Naive thymus-derived CD4-positive, alpha-beta T cell (primary cell): ENCODE results near the gene LMX1A. TPM values are rescaled to one million over a fixed set of nuclear protein-coding genes. Genes with fewer than 3 reads are reported as not detected.

Source experiments
- ATAC-seq: fragments of 150-1000 bp; cut with Tn5 transposase; 2 replicates; pipeline ENCODE4 v1.10.0; 2021; ENCODE audit warnings: mild to moderate bottlenecking, moderate library complexity
- CTCF ChIA-PET: fragments of 350-600 bp; sonication (Branson Sonifier 250); formaldehyde crosslinking; loops from one replicate; lab custom pipeline; 2021; ENCODE audit warnings: antibody characterized with exemption; lab: Charles Lee
- POLR2A ChIA-PET: fragments of 350-600 bp; sonication (Branson Sonifier 250); formaldehyde crosslinking; loops from one replicate; lab custom pipeline; 2021; ENCODE audit warnings: antibody characterized with exemption, inconsistent platforms; lab: Charles Lee
- DNase-seq, 9 donors: peaks; one replicate each; pipeline versions ENCODE4 v3.0.0 to v3.0.0-alpha.2; 2020 to 2022; ENCODE audit warnings: mixed read lengths in 1 of 9
- H3K27ac ChIP-seq: one replicate; pipeline ENCODE4 v1.7.0; 2013; ENCODE audit warnings: mild to moderate bottlenecking, low read depth, low read length, moderate library complexity
- H3K27me3 ChIP-seq, 2 donors: one replicate each; pipeline ENCODE4 v1.7.0; 2013; ENCODE audit warnings: low read length in 2 of 2, mild to moderate bottlenecking in 2 of 2, moderate library complexity in 2 of 2; ENCODE audit not compliant: control insufficient read depth in 2 of 2, insufficient read depth in 2 of 2
- H3K36me3 ChIP-seq, 3 experiments: 1 replicate in 2 of 3; 2 replicates in 1 of 3; pipeline ENCODE4 v1.7.0; 2013; ENCODE audit warnings: low read length in 3 of 3, mild to moderate bottlenecking in 3 of 3, moderate library complexity in 1 of 3; ENCODE audit not compliant: insufficient read depth in 3 of 3, control insufficient read depth in 2 of 3
- H3K4me1 ChIP-seq, 2 donors: one replicate each; pipeline ENCODE4 v1.7.0; 2013; ENCODE audit warnings: low read length in 2 of 2, mild to moderate bottlenecking in 2 of 2, moderate library complexity in 1 of 2; ENCODE audit not compliant: control insufficient read depth in 2 of 2, insufficient read depth in 2 of 2
- H3K4me3 ChIP-seq: 2 replicates; pipeline ENCODE4 v1.7.0; 2013; ENCODE audit warnings: mild to moderate bottlenecking, low read length
- H3K9me3 ChIP-seq, 3 experiments: 1 replicate in 2 of 3; 2 replicates in 1 of 3; pipeline ENCODE4 v1.7.0; 2013; ENCODE audit warnings: low read length in 3 of 3; ENCODE audit not compliant: control insufficient read depth in 2 of 3
- H3K27ac Mint-ChIP-seq, 9 donors: one replicate each; pipeline ENCODE4 v1.8.0; 2020 to 2022; ENCODE audit warnings: mixed read lengths in 9 of 9, mild to moderate bottlenecking in 8 of 9, moderate library complexity in 5 of 9, inconsistent platforms in 2 of 9
- H3K27me3 Mint-ChIP-seq, 5 donors: one replicate each; pipeline ENCODE4 v1.8.0; 2021 to 2022; ENCODE audit warnings: mixed read lengths in 5 of 5, mild to moderate bottlenecking in 1 of 5
- H3K36me3 Mint-ChIP-seq, 5 donors: one replicate each; pipeline ENCODE4 v1.8.0; 2020 to 2022; ENCODE audit warnings: mixed read lengths in 5 of 5, mild to moderate bottlenecking in 3 of 5, inconsistent platforms in 1 of 5
- H3K4me1 Mint-ChIP-seq, 7 donors: one replicate each; pipeline ENCODE4 v1.8.0; 2020 to 2022; ENCODE audit warnings: mixed read lengths in 7 of 7, mild to moderate bottlenecking in 3 of 7, inconsistent platforms in 1 of 7
- H3K4me3 Mint-ChIP-seq, 10 donors: one replicate each; pipeline ENCODE4 v1.8.0; 2020 to 2022; ENCODE audit warnings: mild to moderate bottlenecking in 10 of 10, mixed read lengths in 10 of 10, moderate library complexity in 6 of 10, inconsistent platforms in 2 of 10
- H3K9me3 Mint-ChIP-seq, 11 donors: one replicate each; pipeline ENCODE4 v1.8.0; 2020 to 2022; ENCODE audit warnings: mixed read lengths in 11 of 11, mild to moderate bottlenecking in 4 of 11, inconsistent platforms in 1 of 11, moderate library complexity in 1 of 11
- intact Hi-C, 2 donors: fragments of 100-400 bp; cut with micrococcal nuclease; formaldehyde crosslinking; loops; one replicate each; pipeline ENCODE4 v1.15.1; 2023
- polyA plus RNA-seq, 2 donors: library from polyadenylated mRNA; unstranded; fragments of 300-500 nt; fragmentation: Illumina TruSeq; gene quantifications; one replicate each; pipeline ENCODE4 v1.2.3, GENCODE V29; 2021
- total RNA-seq, 6 experiments: library from RNA in 5 of 6; stranded (reverse) in 5 of 6; gene quantifications; 1 replicate in 5 of 6; 2 replicates in 1 of 6; pipeline ENCODE4 v1.2.3 and lab custom pipeline; 2021 to 2026

LMX1A gene
- total and polyA plus RNA-seq, 7 experiments from 2014 or later = not detected

DNA sequence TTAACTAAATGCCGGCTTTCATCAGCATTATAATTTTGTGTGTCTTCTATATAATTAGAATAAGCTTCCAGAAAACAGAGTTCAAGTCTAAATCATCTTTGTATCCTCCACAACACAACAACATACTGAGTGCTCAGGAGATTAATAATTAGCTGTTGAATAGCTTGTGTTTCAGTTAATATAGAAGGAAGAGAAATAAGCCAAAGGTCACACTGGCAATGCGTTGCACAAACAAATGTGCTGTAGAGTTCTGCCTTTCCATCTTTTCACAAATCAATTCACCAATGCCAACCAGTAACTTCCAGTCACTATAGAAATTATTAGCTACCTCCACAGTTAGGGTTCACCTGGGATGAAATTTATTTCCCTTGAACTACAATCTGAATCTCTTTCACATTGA lies 132.0 kb downstream of the LMX1A start:
- ATAC-seq (no peak), DNase-seq (no peak)
- peaks cover 0 to 7% (median 0%) of the 10 kb centered on the region in 11 donors for H3K9me3 Mint-ChIP-seq
- Histone ChIP-seq H3K27me3 (no peaks in the 10 kb centered on the region), H3K27ac (no peak overlapping the region), H3K4me1 (no peaks in the 10 kb centered on the region), H3K36me3 (no peaks in the 10 kb centered on the region), H3K4me3 (no peak overlapping the region), H3K9me3 (no peaks in the 10 kb centered on the region)
- ChIA-PET POLR2A (no interaction called here), CTCF (no interaction called here)
- H3K4me1 Mint-ChIP-seq = no peaks in the 10 kb centered on the region
- no peaks in the 10 kb centered on the region for H3K36me3 Mint-ChIP-seq
- intact Hi-C loops = no loop called here
- H3K27me3 Mint-ChIP-seq = peaks cover 0 to 28% (median 15%) of the 10 kb centered on the region in 5 donors
- H3K27ac Mint-ChIP-seq = no peak overlapping the region
- no peak overlapping the region for H3K4me3 Mint-ChIP-seq

DNA sequence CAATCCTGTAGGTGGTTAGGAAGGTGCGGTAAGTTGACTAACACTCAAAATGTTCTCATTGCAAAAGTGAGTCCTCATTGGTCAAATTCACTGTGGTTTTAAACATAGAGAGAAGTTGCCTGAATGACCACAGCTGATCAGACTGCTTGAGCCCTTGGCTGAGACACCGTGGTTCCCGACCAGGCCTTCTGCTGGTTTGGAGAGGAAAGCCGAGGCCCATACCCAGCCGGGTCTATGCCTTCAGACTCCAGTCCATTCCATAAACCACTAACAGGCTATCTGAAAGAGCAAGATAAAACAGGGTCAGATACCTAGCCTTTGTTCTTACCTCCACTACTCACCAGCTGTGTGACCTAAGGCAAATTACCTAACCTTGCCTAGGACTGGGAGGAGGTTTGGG lies 133.9 kb downstream of the LMX1A start:
- no peak overlapping the region for H3K4me3 ChIP-seq
- no peak overlapping the region for H3K27ac Mint-ChIP-seq
- DNase-seq (no peak), ATAC-seq (no peak)
- ChIA-PET CTCF (no interaction called here), POLR2A (no interaction called here)
- H3K27me3 ChIP-seq = no peaks in the 10 kb centered on the region
- intact Hi-C loops = no loop called here
- H3K36me3 ChIP-seq = no peaks in the 10 kb centered on the region
- peaks cover 3 to 41% (median 28%) of the 10 kb centered on the region in 5 donors for H3K27me3 Mint-ChIP-seq
- no peaks in the 10 kb centered on the region for H3K36me3 Mint-ChIP-seq
- H3K9me3 Mint-ChIP-seq = peaks cover 0 to 7% (median 0%) of the 10 kb centered on the region in 11 donors
- H3K9me3 ChIP-seq = no peaks in the 10 kb centered on the region
- H3K4me3 Mint-ChIP-seq = no peak overlapping the region
- H3K4me1 Mint-ChIP-seq = no peaks in the 10 kb centered on the region
- no peaks in the 10 kb centered on the region for H3K4me1 ChIP-seq
- H3K27ac ChIP-seq = no peak overlapping the region

GRCh38 chr1:165218731-165219130 lies 137.8 kb downstream of the LMX1A start:
- ATAC-seq (no peak), DNase-seq (no peak)
- intact Hi-C loops = no loop called here
- H3K36me3 Mint-ChIP-seq = no peaks in the 10 kb centered on the region
- no peak overlapping the region for H3K4me3 Mint-ChIP-seq
- no peaks in the 10 kb centered on the region for H3K27me3 ChIP-seq
- no peaks in the 10 kb centered on the region for H3K4me1 Mint-ChIP-seq
- ChIA-PET POLR2A (no interaction called here), CTCF (no interaction called here)
- H3K9me3 Mint-ChIP-seq = peaks cover 0 to 7% (median 0%) of the 10 kb centered on the region in 11 donors
- peaks cover 3 to 42% (median 28%) of the 10 kb centered on the region in 5 donors for H3K27me3 Mint-ChIP-seq
- no peak overlapping the region for H3K27ac Mint-ChIP-seq
- H3K36me3 ChIP-seq = no peaks in the 10 kb centered on the region
- H3K9me3 ChIP-seq = no peaks in the 10 kb centered on the region
- no peak overlapping the region for H3K4me3 ChIP-seq
- H3K27ac ChIP-seq = no peak overlapping the region
- H3K4me1 ChIP-seq = no peaks in the 10 kb centered on the region

DNA sequence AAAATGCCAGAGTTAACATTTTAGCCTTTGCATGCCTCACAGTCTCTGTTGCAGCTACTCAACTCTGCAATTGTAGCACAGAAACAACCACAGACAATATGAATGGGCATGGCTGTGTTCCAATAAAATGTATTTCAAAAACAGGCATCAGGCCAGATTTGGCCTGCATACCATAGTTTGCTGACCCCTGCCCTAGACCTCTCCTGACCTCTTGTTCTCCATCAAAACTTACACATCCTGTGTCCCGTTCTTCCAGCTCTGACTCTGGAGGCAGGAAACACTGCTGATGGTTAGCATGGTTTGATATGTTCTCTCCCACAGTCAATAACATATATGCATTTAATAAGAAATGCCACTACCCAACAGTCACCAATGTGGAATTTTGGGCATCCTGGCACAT lies 138.6 kb downstream of the LMX1A start:
- Mint-ChIP-seq H3K36me3 (no peaks in the 10 kb centered on the region), H3K27ac (no peak overlapping the region), H3K4me1 (no peaks in the 10 kb centered on the region), H3K4me3 (no peak overlapping the region), H3K9me3 (peaks cover 0 to 7% (median 0%) of the 10 kb centered on the region in 11 donors), H3K27me3 (peaks cover 3 to 42% (median 26%) of the 10 kb centered on the region in 5 donors)
- no peak for DNase-seq
- CTCF ChIA-PET = no interaction called here
- Histone ChIP-seq H3K4me3 (no peak overlapping the region), H3K27me3 (no peaks in the 10 kb centered on the region), H3K4me1 (no peaks in the 10 kb centered on the region), H3K27ac (no peak overlapping the region), H3K36me3 (no peaks in the 10 kb centered on the region), H3K9me3 (no peaks in the 10 kb centered on the region)
- no peak for ATAC-seq
- POLR2A ChIA-PET = no interaction called here
- intact Hi-C loops = no loop called here

DNA sequence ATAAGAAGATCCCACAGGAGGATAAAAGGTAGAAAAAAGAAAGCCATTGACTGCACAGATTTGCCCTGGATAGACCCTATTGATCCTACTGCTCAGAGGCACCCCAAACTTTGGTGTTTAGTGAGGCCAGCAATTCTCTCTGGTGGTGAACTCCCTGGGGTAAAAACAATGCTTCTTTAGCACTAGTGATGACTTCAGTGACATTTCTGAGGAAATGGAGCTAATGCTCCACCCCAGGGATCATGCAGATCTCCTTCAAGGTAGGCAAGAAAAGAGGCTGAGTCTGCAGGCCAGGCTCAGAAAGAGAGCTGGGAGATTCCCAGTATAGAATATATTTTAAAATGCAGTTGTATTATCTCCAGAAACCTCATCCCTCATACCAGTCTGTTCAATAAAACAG lies 140.3 kb downstream of the LMX1A start:
- no peaks in the 10 kb centered on the region for H3K36me3 Mint-ChIP-seq
- DNase-seq = no peak
- no peaks in the 10 kb centered on the region for H3K4me1 Mint-ChIP-seq
- CTCF ChIA-PET = no interaction called here
- H3K9me3 ChIP-seq = no peaks in the 10 kb centered on the region
- H3K4me1 ChIP-seq = no peaks in the 10 kb centered on the region
- H3K4me3 ChIP-seq = no peak overlapping the region
- no peaks in the 10 kb centered on the region for H3K36me3 ChIP-seq
- H3K27ac Mint-ChIP-seq = no peak overlapping the region
- H3K27me3 ChIP-seq = no peaks in the 10 kb centered on the region
- H3K27me3 Mint-ChIP-seq = peaks cover 3 to 37% (median 26%) of the 10 kb centered on the region in 5 donors
- H3K27ac ChIP-seq = no peak overlapping the region
- POLR2A ChIA-PET = no interaction called here
- ATAC-seq = no peak
- peaks cover 0 to 4% (median 0%) of the 10 kb centered on the region in 11 donors for H3K9me3 Mint-ChIP-seq
- no peak overlapping the region for H3K4me3 Mint-ChIP-seq
- intact Hi-C loops = no loop called here

DNA sequence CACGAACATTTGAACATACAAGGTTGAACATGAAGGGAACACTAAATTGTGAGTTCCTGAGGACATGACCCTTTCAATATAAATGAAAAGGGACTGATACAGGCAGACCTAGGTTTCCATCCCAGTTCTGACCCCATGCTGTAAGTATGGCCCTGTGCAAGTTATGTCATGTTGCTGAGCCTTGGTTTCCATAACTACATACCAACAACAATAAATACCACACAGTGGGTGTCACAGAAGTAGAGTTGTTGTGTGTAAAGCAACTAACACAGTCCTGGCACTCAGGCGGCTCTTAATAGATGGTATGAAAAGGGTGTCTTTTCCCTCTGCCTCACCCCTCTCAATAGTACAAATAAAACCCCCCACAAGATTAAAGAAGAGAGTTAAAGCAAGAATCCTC lies 140.8 kb downstream of the LMX1A start:
- H3K9me3 ChIP-seq = no peaks in the 10 kb centered on the region
- intact Hi-C loops = no loop called here
- H3K27me3 ChIP-seq = no peaks in the 10 kb centered on the region
- ChIA-PET CTCF (no interaction called here), POLR2A (no interaction called here)
- Mint-ChIP-seq H3K27ac (no peak overlapping the region), H3K9me3 (peaks cover 0 to 4% (median 0%) of the 10 kb centered on the region in 11 donors), H3K4me1 (no peaks in the 10 kb centered on the region), H3K36me3 (no peaks in the 10 kb centered on the region), H3K27me3 (peaks cover 3 to 32% (median 26%) of the 10 kb centered on the region in 5 donors), H3K4me3 (no peak overlapping the region)
- H3K4me1 ChIP-seq = no peaks in the 10 kb centered on the region
- no peak for DNase-seq
- H3K27ac ChIP-seq = no peak overlapping the region
- no peak overlapping the region for H3K4me3 ChIP-seq
- ATAC-seq = no peak
- H3K36me3 ChIP-seq = no peaks in the 10 kb centered on the region

GRCh38 chr1:165212229-165212628 lies 144.3 kb downstream of the LMX1A start:
- Mint-ChIP-seq H3K4me1 (no peaks in the 10 kb centered on the region), H3K9me3 (peaks cover 0 to 3% (median 0%) of the 10 kb centered on the region in 11 donors), H3K27ac (no peak overlapping the region), H3K27me3 (peaks cover 0 to 18% (median 0%) of the 10 kb centered on the region in 5 donors), H3K4me3 (no peak overlapping the region), H3K36me3 (no peaks in the 10 kb centered on the region)
- no peak overlapping the region for H3K27ac ChIP-seq
- H3K4me1 ChIP-seq = no peaks in the 10 kb centered on the region
- no peaks in the 10 kb centered on the region for H3K27me3 ChIP-seq
- DNase-seq (no peak), ATAC-seq (no peak)
- H3K9me3 ChIP-seq = no peaks in the 10 kb centered on the region
- no peak overlapping the region for H3K4me3 ChIP-seq
- intact Hi-C loops = no loop called here
- POLR2A ChIA-PET = no interaction called here
- no peaks in the 10 kb centered on the region for H3K36me3 ChIP-seq
- CTCF ChIA-PET = no interaction called here
